Esophagus muscularis mucosa (tissue), 3 donors: ENCODE measurements around the gene ACADS.

Source experiments
- POLR2A ChIP-seq: fragments of 450-650 bp; IDR thresholded peaks from one replicate; pipeline ENCODE4 v1.6.1; 2017; ENCODE audit warnings: antibody characterized with exemption, moderate library complexity, mild to moderate bottlenecking, low read depth
- POLR2AphosphoS5 ChIP-seq, 2 donors: sonication (generic); formaldehyde crosslinking; IDR thresholded peaks; one replicate each; pipeline ENCODE4 v1.6.1; 2017; ENCODE audit warnings: antibody characterized with exemption in 2 of 2
- TF ChIP-seq, protein P1 (sequence below), 3 experiments: fragments of 200-600 bp in 2 of 3; fragments of 450-650 bp in 1 of 3; sonication (generic) in 2 of 3; IDR thresholded peaks; one replicate each; pipeline ENCODE4 v1.5.1; 2017 to 2019; ENCODE audit warnings: antibody characterized with exemption in 3 of 3, mild to moderate bottlenecking in 2 of 3, moderate library complexity in 1 of 3

DNA sequence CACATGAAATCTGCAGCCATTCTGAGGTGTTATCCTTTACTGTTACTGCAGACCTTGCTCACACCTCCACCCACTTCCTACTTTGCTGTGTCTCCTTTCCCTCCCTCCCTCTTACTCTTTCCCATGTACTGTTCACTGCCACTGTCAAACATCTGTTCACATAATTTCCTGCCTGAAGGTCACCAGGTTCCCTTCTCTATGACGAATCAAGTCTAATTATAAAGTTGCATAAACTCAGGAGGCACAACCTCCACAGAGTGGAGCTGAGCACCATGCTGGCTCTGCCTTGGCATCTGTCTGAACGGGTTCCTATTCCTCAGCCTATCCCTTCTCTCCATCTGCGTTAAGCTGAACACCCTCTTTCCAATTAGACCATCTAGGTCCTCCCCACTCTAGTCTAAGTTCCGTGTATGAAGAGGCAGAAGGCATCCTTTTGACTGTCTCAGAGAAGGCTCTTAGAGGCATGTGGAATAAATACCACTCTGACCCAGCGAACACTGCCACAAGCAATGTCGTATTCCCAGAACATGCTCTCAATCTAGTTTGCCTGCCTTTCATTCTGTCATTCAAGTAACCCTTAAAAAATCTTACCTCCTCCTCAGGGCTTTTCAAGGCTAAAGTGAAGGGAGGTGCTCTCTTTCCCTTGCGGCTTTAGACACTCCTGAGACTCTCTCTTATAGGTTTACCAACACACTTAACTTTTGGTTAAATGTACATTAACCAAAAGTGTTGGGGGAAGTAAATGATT is 48.7 kb downstream of the ACADS start:
- TF ChIP-seq, protein P1, sequence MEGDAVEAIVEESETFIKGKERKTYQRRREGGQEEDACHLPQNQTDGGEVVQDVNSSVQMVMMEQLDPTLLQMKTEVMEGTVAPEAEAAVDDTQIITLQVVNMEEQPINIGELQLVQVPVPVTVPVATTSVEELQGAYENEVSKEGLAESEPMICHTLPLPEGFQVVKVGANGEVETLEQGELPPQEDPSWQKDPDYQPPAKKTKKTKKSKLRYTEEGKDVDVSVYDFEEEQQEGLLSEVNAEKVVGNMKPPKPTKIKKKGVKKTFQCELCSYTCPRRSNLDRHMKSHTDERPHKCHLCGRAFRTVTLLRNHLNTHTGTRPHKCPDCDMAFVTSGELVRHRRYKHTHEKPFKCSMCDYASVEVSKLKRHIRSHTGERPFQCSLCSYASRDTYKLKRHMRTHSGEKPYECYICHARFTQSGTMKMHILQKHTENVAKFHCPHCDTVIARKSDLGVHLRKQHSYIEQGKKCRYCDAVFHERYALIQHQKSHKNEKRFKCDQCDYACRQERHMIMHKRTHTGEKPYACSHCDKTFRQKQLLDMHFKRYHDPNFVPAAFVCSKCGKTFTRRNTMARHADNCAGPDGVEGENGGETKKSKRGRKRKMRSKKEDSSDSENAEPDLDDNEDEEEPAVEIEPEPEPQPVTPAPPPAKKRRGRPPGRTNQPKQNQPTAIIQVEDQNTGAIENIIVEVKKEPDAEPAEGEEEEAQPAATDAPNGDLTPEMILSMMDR (IDR thresholded peaks at IDR 0.05) = no peak
- TF ChIP-seq POLR2A (no peak), POLR2AphosphoS5 (IDR thresholded peaks at IDR 0.05) (no peak)
